ENCODE data around the gene PLAAT5. TPM values are rescaled to one million over a fixed set of nuclear protein-coding genes. Genes with fewer than 3 reads are reported as not detected.
"Not testable (repeated sequence)": the region's sequence is repeated elsewhere in the genome, so short reads cannot be mapped to it uniquely, and the experiment has no call there.

PLAAT5 gene
- total RNA-seq, 1 donor from 2014 or later = 3.8 TPM

GRCh38 chr11:63530021-63530420 lies 39.1 kb upstream of the PLAAT5 start:
- no peaks in the 10 kb centered on the region for H3K9me3 Mint-ChIP-seq (ENCODE audit: unreplicated experiment)
- no peak overlapping the region for H3K4me3 Mint-ChIP-seq (ENCODE audit: unreplicated experiment)
- no peak for DNase-seq (ENCODE audit: low spot score)
- H3K27me3 Mint-ChIP-seq (ENCODE audit: unreplicated experiment) = no peaks in the 10 kb centered on the region
- H3K36me3 Mint-ChIP-seq (ENCODE audit: low read depth, unreplicated experiment) = no peaks in the 10 kb centered on the region
- H3K4me1 Mint-ChIP-seq (ENCODE audit: unreplicated experiment) = peaks cover 21% of the 10 kb centered on the region
- no peak overlapping the region for H3K27ac Mint-ChIP-seq (ENCODE audit: unreplicated experiment)
- no peak for TF ChIP-seq CTCF (IDR thresholded peaks at IDR 0.05; ENCODE audit: unreplicated experiment)

- H3K27ac Mint-ChIP-seq (ENCODE audit: unreplicated experiment); H3K27me3 Mint-ChIP-seq (ENCODE audit: unreplicated experiment); H3K4me3 Mint-ChIP-seq (ENCODE audit: unreplicated experiment); H3K9me3 Mint-ChIP-seq (ENCODE audit: unreplicated experiment); DNase-seq (ENCODE audit: low spot score); H3K36me3 Mint-ChIP-seq (ENCODE audit: low read depth, unreplicated experiment): not testable (repeated sequence)
- peaks cover 21% of the 10 kb centered on the region for H3K4me1 Mint-ChIP-seq (ENCODE audit: unreplicated experiment)
Observed at GRCh38 chr11:63529373-63529772, 38.4 kb upstream of the PLAAT5 start.

GRCh38 chr11:63528729-63529278 lies 37.8 kb upstream of the PLAAT5 start:
- not testable (repeated sequence) for DNase-seq (ENCODE audit: low spot score); H3K4me3 Mint-ChIP-seq (ENCODE audit: unreplicated experiment); H3K9me3 Mint-ChIP-seq (ENCODE audit: unreplicated experiment); H3K36me3 Mint-ChIP-seq (ENCODE audit: low read depth, unreplicated experiment); H3K27ac Mint-ChIP-seq (ENCODE audit: unreplicated experiment); H3K27me3 Mint-ChIP-seq (ENCODE audit: unreplicated experiment)
- peaks cover 21% of the 10 kb centered on the region for H3K4me1 Mint-ChIP-seq (ENCODE audit: unreplicated experiment)

DNA sequence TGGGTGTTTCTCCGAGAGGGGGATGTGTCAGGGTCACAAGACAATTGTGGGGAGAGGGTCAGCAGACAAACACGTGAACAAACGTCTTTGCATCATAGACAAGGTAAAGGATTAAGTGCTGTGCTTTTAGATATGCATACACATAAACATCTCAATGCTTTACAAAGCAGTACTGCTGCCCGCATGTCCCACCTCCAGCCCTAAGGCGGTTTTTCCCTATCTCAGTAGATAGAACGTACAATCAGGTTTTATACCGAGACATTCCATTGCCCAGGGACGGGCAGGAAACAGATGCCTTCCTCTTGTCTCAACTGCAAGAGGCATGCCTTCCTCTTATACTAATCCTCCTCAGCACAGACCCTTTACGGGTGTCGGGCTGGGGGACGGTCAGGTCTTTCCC lies 37.2 kb upstream of the PLAAT5 start:
- not testable (repeated sequence) for H3K9me3 Mint-ChIP-seq (ENCODE audit: unreplicated experiment); H3K27me3 Mint-ChIP-seq (ENCODE audit: unreplicated experiment); DNase-seq (ENCODE audit: low spot score); H3K36me3 Mint-ChIP-seq (ENCODE audit: low read depth, unreplicated experiment); H3K4me3 Mint-ChIP-seq (ENCODE audit: unreplicated experiment)
- H3K4me1 Mint-ChIP-seq (ENCODE audit: unreplicated experiment) = peaks cover 21% of the 10 kb centered on the region
- H3K27ac Mint-ChIP-seq (ENCODE audit: unreplicated experiment) = peak overlapping the region; percentile 74

DNA sequence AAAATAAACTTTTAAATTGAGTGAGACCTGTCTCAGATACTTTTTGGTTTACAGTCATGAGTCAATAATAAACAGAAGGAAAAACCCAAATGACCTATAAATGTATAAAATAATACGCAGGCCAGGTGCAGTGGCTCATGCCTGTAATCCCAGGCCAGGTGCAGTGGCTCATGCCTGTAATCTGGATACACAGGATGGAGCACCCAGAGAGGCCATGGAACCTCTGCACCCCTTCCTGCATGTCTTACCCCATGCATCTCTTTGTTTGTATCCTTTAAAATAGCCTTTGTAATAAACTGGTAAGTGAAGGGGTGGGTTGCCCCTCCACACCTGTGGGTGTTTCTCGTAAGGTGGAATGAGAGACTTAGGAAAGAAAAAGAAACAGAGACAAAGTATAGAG lies 36.7 kb upstream of the PLAAT5 start:
- H3K4me3 Mint-ChIP-seq (ENCODE audit: unreplicated experiment) = no peak overlapping the region
- peaks cover 6% of the 10 kb centered on the region for H3K36me3 Mint-ChIP-seq (ENCODE audit: low read depth, unreplicated experiment)
- peaks cover 21% of the 10 kb centered on the region for H3K4me1 Mint-ChIP-seq (ENCODE audit: unreplicated experiment)
- H3K9me3 Mint-ChIP-seq (ENCODE audit: unreplicated experiment) = no peaks in the 10 kb centered on the region
- no peak for DNase-seq (ENCODE audit: low spot score)
- peak overlapping the region; percentile 74 for H3K27ac Mint-ChIP-seq (ENCODE audit: unreplicated experiment)
- H3K27me3 Mint-ChIP-seq (ENCODE audit: unreplicated experiment) = no peaks in the 10 kb centered on the region
- no peak for TF ChIP-seq CTCF (IDR thresholded peaks at IDR 0.05; ENCODE audit: unreplicated experiment)

GRCh38 chr11:63523151-63523550 lies 32.2 kb upstream of the PLAAT5 start:
- TF ChIP-seq CTCF (IDR thresholded peaks at IDR 0.05; ENCODE audit: unreplicated experiment) = no peak
- Mint-ChIP-seq H3K27me3 (ENCODE audit: unreplicated experiment) (peaks cover 2% of the 10 kb centered on the region), H3K36me3 (ENCODE audit: low read depth, unreplicated experiment) (peaks cover 6% of the 10 kb centered on the region), H3K9me3 (ENCODE audit: unreplicated experiment) (no peaks in the 10 kb centered on the region), H3K27ac (ENCODE audit: unreplicated experiment) (no peak overlapping the region), H3K4me1 (ENCODE audit: unreplicated experiment) (peaks cover 8% of the 10 kb centered on the region), H3K4me3 (ENCODE audit: unreplicated experiment) (no peak overlapping the region)
- DNase-seq (ENCODE audit: low spot score) = no peak

Measured in endothelial cell (in vitro differentiated cells).